ENCODE measurements around the gene KLHL26. TPM values are rescaled to one million over a fixed set of nuclear protein-coding genes. Genes with fewer than 3 reads are reported as not detected.
A peak's percentile ranks its signal among the peaks of the same experiment; 100 is the strongest.

Gene KLHL26
- total and polyA plus RNA-seq, 9 of the 15 experiments (the other 6 are each of a cell fraction or from before 2014, with no cell fraction given) = 0.13 to 13.3 (median 1.4) TPM

GRCh38 chr19:18588611-18589379 is 48.0 kb upstream of the KLHL26 start, which contains the start of gene REX1BD (continued):
- no peak for TF ChIP-seq HOMEZ (CRISPR knock-in tag; IDR thresholded peaks at IDR 0.05)
- peak; percentile 95 for TF ChIP-seq GATAD2A (IDR thresholded peaks at IDR 0.05)
- TF ChIP-seq LCOR (CRISPR knock-in tag; IDR thresholded peaks at IDR 0.05) = peak; percentile 64; the same call in 1 of the 2 replicates
- TF ChIP-seq, protein P1, sequence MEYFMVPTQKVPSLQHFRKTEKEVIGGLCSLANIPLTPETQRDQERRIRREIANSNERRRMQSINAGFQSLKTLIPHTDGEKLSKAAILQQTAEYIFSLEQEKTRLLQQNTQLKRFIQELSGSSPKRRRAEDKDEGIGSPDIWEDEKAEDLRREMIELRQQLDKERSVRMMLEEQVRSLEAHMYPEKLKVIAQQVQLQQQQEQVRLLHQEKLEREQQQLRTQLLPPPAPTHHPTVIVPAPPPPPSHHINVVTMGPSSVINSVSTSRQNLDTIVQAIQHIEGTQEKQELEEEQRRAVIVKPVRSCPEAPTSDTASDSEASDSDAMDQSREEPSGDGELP (CRISPR knock-in tag; IDR thresholded peaks at IDR 0.05; ENCODE audit: borderline replicate concordance) = peak; percentile 90; the same call in 1 of the 2 replicates
- 0 out of 2 replicates have a peak, but pooled peaks have one; percentile 17 for TF ChIP-seq ZKSCAN8 (CRISPR knock-in tag; IDR thresholded peaks at IDR 0.05)
- 0 out of 2 replicates have a peak, but pooled peaks have one; percentile 19 for TF ChIP-seq EHMT2 (IDR thresholded peaks at IDR 0.05)
- peak; percentile 92 for TF ChIP-seq CHD1 (IDR thresholded peaks at IDR 0.05; ENCODE audit: low read length)
- TF ChIP-seq RFX5 (IDR thresholded peaks at IDR 0.05; ENCODE audit: low read depth, low read length) = no peak
- TF ChIP-seq NFE2L1 (tag; IDR thresholded peaks at IDR 0.05; ENCODE audit: borderline replicate concordance, low read depth) = no peak
- TF ChIP-seq, protein P2, sequence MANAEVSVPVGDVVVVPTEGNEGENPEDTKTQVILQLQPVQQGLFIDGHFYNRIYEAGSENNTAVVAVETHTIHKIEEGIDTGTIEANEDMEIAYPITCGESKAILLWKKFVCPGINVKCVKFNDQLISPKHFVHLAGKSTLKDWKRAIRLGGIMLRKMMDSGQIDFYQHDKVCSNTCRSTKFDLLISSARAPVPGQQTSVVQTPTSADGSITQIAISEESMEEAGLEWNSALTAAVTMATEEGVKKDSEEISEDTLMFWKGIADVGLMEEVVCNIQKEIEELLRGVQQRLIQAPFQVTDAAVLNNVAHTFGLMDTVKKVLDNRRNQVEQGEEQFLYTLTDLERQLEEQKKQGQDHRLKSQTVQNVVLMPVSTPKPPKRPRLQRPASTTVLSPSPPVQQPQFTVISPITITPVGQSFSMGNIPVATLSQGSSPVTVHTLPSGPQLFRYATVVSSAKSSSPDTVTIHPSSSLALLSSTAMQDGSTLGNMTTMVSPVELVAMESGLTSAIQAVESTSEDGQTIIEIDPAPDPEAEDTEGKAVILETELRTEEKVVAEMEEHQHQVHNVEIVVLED (CRISPR knock-in tag; IDR thresholded peaks at IDR 0.05) = peak; percentile 61; the same call in 1 of the 2 replicates
- TF ChIP-seq SMARCB1 (IDR thresholded peaks at IDR 0.05; ENCODE audit: insufficient read length, low read depth) = no peak
- TF ChIP-seq ZNF184 (CRISPR knock-in tag; IDR thresholded peaks at IDR 0.05) = no peak
- no peak for TF ChIP-seq ZNF444 (CRISPR knock-in tag; IDR thresholded peaks at IDR 0.05)
- TF ChIP-seq FOXA3 (CRISPR knock-in tag; conservative IDR thresholded peaks at IDR 0.05 in 1 of 2, IDR thresholded peaks at IDR 0.05 in 1 of 2) = peak in 1 of 2 experiments; percentile 16; a peak in 1 of 4 replicates
- TF ChIP-seq AFF4 (CRISPR knock-in tag; IDR thresholded peaks at IDR 0.05) = peak; percentile 95
- no peak for TF ChIP-seq MLX (CRISPR knock-in tag; conservative IDR thresholded peaks at IDR 0.05)
- TF ChIP-seq ZNF766 (CRISPR knock-in tag; conservative IDR thresholded peaks at IDR 0.05) = peak; percentile 68; the same call in 1 of the 2 replicates
